ENCODE measurements around the gene TBC1D12.
"Not testable (repeated sequence)": the region's sequence is repeated elsewhere in the genome, so short reads cannot be mapped to it uniquely, and the experiment has no call there.

Gene TBC1D12

GRCh38 chr10:94461503-94461902 is 59.2 kb downstream of the TBC1D12 start:
- no peak for DNase-seq

- no peak for DNase-seq
Measured at GRCh38 chr10:94462130-94462529, 59.8 kb downstream of the TBC1D12 start.

- no peak for DNase-seq
Measured at GRCh38 chr10:94465684-94466083, 63.3 kb downstream of the TBC1D12 start.

GRCh38 chr10:94481410-94481809 is 79.1 kb downstream of the TBC1D12 start:
- no peak for DNase-seq

- no peak for DNase-seq
Measured at GRCh38 chr10:94483970-94484369, 81.6 kb downstream of the TBC1D12 start.

- DNase-seq = no peak
Measured at GRCh38 chr10:94485094-94485493, 82.8 kb downstream of the TBC1D12 start.

GRCh38 chr10:94487575-94487974 is 85.2 kb downstream of the TBC1D12 start:
- no peak for DNase-seq

- no peak for DNase-seq
Measured at GRCh38 chr10:94489107-94489506, 86.8 kb downstream of the TBC1D12 start.

GRCh38 chr10:94489976-94490788 is 87.8 kb downstream of the TBC1D12 start:
- no peak for DNase-seq

GRCh38 chr10:94490789-94491039 is 88.4 kb downstream of the TBC1D12 start:
- DNase-seq = no peak

- no peak for DNase-seq
Measured at GRCh38 chr10:94493463-94493862, 91.1 kb downstream of the TBC1D12 start.

GRCh38 chr10:94496010-94496409 is 93.7 kb downstream of the TBC1D12 start:
- DNase-seq = no peak

GRCh38 chr10:94496646-94497045 is 94.3 kb downstream of the TBC1D12 start:
- DNase-seq = no peak

GRCh38 chr10:94500063-94500462 is 97.7 kb downstream of the TBC1D12 start:
- no peak for DNase-seq

- DNase-seq = no peak
Measured at GRCh38 chr10:94521276-94522250, 119.2 kb downstream of the TBC1D12 start.

GRCh38 chr10:94524146-94524545 is 121.8 kb downstream of the TBC1D12 start:
- DNase-seq = no peak

GRCh38 chr10:94524711-94525110 is 122.4 kb downstream of the TBC1D12 start:
- DNase-seq = no peak

- DNase-seq = not testable (repeated sequence)
Measured at GRCh38 chr10:94531550-94531949, 129.2 kb downstream of the TBC1D12 start.

GRCh38 chr10:94533027-94533426 is 130.7 kb downstream of the TBC1D12 start:
- DNase-seq = no peak

GRCh38 chr10:94542282-94542681 is 139.9 kb downstream of the TBC1D12 start:
- DNase-seq = not testable (repeated sequence)

- DNase-seq = peak; percentile 85
Measured at GRCh38 chr10:94545391-94546048, 143.2 kb downstream of the TBC1D12 start, which contains the start of gene HELLS. TSS of gene HELLS (plus strand) at chr10:94545788. CDS start at chr10:94545922, 134 bp downstream.

GRCh38 chr10:94546049-94546900 is 143.9 kb downstream of the TBC1D12 start:
- DNase-seq = no peak

GRCh38 chr10:94546901-94547185 is 144.5 kb downstream of the TBC1D12 start:
- DNase-seq = no peak

Data from stimulated activated CD4-positive, alpha-beta T cell treated with anti-CD3 and anti-CD28 coated beads, Interleukin-15, amount 100 ng/mL, for 24 hours (primary cell).